H1 (cell line): Measurements from ENCODE around the gene TCAF1. TPM values are rescaled to one million over a fixed set of nuclear protein-coding genes. Genes with fewer than 3 reads are reported as not detected.

ENCODE experiments used
- CBX8 ChIP-seq: fragments of 300-800, 300-1000 bp; sonication (generic); IDR thresholded peaks from 2 replicates; pipeline ENCODE4 v1.7.1; 2016; ENCODE audit warnings: low read depth, low read length, borderline replicate concordance
- HDAC6 ChIP-seq: IDR thresholded peaks from one replicate; pipeline ENCODE4 v1.7.1; 2012; ENCODE audit warnings: low read depth, mild to moderate bottlenecking, inconsistent platforms, low read length, moderate library complexity
- KDM5A ChIP-seq: fragments of 200-600 bp; IDR thresholded peaks from 2 replicates; pipeline ENCODE4 v1.7.1; 2012; ENCODE audit warnings: mild to moderate bottlenecking, low read length, inconsistent platforms, mixed read lengths
- SIX5 ChIP-seq: IDR thresholded peaks from 2 replicates; pipeline ENCODE4 v1.6.1; 2011; ENCODE audit warnings: mild to moderate bottlenecking, low read depth, low read length
- polyA plus RNA-seq, 7 experiments: library from polyadenylated mRNA; depleted of rRNA in 3 of 7; stranded (reverse) in 5 of 7; unstranded in 2 of 7; fragments of >200 nt in 5 of 7; fragments of 200-250 nt in 2 of 7; gene quantifications; 1 replicate in 5 of 7; 2 replicates in 1 of 7; 4 replicates in 1 of 7; pipeline versions ENCODE4 v1.2.1 to v1.2.3, GENCODE V29; 2011 to 2013; ENCODE audit warnings: missing spikeins in 2 of 7, mixed read lengths in 2 of 7
- total RNA-seq: library from RNA; stranded (reverse); fragmentation: NEBNext Ultra II Directional; extraction: Animal tissue kit (Norgen Biotek cat#: 25700); gene quantifications from 2 replicates; pipeline ENCODE4 v1.2.1, GENCODE V29; 2021

The TCAF1 gene
- total and polyA plus RNA-seq, 2 of the 8 experiments (the other 6 are each of a cell fraction or from before 2014, with no cell fraction given): 9.6 to 28.0 TPM

DNA sequence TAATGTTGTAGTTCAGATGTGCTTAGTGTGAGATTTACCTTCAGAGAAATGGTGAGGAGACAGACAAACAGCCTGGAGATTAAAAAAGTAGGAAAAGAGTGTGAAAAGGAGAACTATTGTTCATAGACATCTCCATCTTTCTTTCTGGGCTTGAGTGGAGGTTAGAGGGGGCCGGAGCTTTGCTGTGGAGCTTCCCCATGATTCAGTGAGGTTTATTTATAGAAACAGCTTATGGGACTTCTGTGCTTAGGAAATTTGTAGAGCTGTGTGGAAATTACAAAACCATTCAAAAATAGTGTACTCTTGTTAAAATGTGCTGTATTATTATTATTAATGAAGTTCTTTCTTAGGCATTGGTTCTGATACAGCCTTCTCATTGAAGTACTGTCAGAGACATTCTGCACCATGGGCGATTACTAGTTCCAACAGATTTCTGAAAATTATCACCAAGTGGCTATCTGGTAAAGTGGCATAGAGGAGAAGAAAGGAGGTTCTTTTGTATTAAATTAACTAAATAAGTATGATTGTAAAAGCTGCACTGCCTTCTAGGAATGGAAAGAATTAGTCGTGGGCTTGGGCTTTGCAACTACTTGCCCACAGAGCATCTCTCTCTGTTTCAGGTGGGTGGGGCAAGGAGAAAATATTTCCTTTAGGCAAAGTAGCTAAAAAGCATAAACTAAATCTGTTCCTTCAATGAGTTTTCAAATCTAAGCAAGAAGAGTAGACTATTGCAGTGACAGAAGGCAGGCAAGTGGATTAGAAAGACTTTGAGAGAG is 8.7 kb upstream of the TCAF1 start (continued):
- TF ChIP-seq KDM5A (no peak), HDAC6 (no peak), CBX8 (no peak), SIX5 (no peak)
